ENCODE data around the gene ART1.

GRCh38 chr11:3609416-3610265 lies 35.3 kb upstream of the ART1 start:
- peak; percentile 94 for TF ChIP-seq CTCF (IDR thresholded peaks at IDR 0.05)
- no peak for TF ChIP-seq EZH2 (IDR thresholded peaks at IDR 0.05; ENCODE audit: borderline replicate concordance, insufficient read depth, low read depth, low read length, poor library complexity, severe bottlenecking)

Data from B cell (primary cell).